Rectal smooth muscle tissue (tissue), 1 donor: Measurements from ENCODE around the gene PFKFB3.

Experiments
- H3K27ac ChIP-seq: one replicate; pipeline ENCODE4 v1.7.0; 2013; ENCODE audit warnings: low read depth, low read length, inconsistent platforms
- H3K27me3 ChIP-seq: one replicate; pipeline ENCODE4 v1.7.0; 2013; ENCODE audit warnings: low read length; ENCODE audit not compliant: control insufficient read depth, insufficient read depth
- H3K36me3 ChIP-seq: one replicate; pipeline ENCODE4 v1.7.0; 2013; ENCODE audit warnings: low read length; ENCODE audit not compliant: control insufficient read depth, insufficient read depth
- H3K4me1 ChIP-seq: one replicate; pipeline ENCODE4 v1.7.0; 2013; ENCODE audit warnings: low read length; ENCODE audit not compliant: control insufficient read depth, insufficient read depth
- H3K4me3 ChIP-seq: one replicate; pipeline ENCODE4 v1.7.0; 2013; ENCODE audit warnings: low read length
- H3K9ac ChIP-seq: one replicate; pipeline ENCODE4 v1.7.0; 2013; ENCODE audit warnings: low read length

The PFKFB3 gene

DNA sequence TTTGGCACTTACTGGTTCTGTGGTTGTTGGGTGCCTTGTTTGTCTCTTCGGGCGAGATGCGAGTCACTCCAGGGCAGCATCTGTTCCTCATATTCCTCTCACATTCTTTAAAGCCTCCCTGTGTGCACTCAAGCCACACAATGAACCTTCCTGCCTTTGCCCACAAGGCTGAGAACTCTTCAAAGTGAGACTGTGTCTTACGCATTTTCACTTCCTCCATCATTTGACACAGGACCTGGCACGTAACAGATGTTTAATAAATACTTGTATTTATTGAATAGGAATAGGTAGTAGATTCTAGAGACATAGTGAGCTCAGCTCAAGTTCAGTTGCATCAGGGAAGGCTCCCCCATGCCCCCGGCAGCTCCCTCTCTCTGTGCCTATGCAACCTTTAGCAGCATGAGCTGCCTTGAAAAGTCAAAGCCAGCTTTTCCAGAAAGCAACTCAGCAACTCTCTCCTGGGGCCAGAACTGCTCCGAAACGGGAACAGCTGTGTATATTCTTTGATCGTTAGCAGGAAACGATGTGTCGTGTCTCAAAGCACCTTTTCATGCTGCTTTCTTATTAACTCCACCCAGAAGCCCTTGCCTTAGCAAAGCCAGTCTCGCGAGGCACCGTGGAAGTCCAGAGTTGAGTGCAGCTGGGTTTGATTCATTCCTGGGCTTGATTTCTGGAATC is 97.5 kb downstream of the PFKFB3 start:
- Histone ChIP-seq H3K27me3 (no peaks in the 10 kb centered on the region), H3K4me3 (no peak overlapping the region), H3K27ac (no peak overlapping the region), H3K4me1 (peaks cover 2% of the 10 kb centered on the region), H3K9ac (no peak overlapping the region), H3K36me3 (no peaks in the 10 kb centered on the region)

DNA sequence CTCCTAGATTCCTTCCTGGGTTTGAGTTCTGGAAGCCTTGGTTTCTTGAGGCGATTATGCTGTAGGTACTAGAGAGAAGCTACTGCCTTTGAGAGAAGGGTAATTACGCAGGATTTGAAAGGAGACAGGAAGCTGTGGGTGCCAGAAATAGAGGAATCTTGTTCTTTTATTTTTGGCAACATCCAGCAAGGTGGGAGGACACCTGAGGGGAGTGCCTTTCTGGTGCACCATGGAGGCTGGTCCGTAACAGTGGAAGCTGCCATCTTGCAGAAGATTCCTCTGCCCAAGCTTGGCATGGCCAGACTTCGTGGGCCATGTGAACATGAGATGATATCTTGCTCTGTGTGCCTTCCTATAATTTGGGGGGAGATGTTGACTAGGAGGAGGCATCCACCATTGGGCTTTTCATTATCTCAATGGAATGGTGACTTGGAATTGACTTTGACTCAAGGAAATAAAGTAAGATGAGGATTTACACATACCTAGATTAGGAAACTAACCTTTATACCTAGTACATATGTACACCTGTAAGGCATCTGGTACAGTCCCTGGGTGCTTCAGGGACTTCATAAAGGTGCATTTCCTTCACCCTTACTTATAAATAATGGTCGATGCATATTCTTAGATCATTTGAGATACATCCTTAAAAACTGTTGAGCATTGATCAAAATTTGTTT is 98.2 kb downstream of the PFKFB3 start:
- Histone ChIP-seq H3K27me3 (no peaks in the 10 kb centered on the region), H3K36me3 (no peaks in the 10 kb centered on the region), H3K27ac (no peak overlapping the region), H3K4me3 (no peak overlapping the region), H3K4me1 (peaks cover 2% of the 10 kb centered on the region), H3K9ac (no peak overlapping the region)

DNA sequence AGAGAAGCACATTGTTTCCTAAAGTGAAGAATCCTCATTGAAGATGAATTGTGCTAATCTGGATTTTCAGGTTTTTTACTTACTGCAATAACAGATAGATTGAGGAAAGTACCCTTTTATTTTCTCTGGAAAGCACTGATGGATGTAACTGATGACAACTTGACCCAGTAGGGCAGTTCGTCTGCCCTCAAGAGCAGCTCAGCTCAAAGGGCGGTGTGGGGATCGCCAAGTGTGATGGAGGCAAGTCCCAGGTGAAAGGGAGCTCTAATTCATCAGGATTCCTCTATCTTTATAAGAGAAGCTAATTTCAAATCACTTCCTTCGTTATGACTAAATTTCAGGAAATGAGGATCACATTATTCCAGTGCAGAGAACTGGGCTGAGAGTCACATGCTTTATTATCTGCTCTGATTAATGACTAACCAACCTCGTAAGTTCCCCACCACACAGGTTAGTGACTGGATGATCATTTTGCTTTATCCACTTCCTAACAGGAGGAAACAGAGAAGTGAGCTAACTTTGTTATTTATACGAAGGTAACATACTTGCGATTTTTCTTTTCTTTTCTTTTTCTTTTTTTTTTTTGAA is 98.8 kb downstream of the PFKFB3 start:
- Histone ChIP-seq H3K27ac (no peak overlapping the region), H3K4me3 (no peak overlapping the region), H3K4me1 (peaks cover 2% of the 10 kb centered on the region)

More for the DNA sequence above, 98.8 kb downstream of the PFKFB3 start:
- no peak overlapping the region for H3K9ac ChIP-seq
- H3K36me3 ChIP-seq = no peaks in the 10 kb centered on the region
- no peaks in the 10 kb centered on the region for H3K27me3 ChIP-seq
